Natural killer cell (primary cell): Measurements from ENCODE around the gene KBTBD7. TPM values are rescaled to one million over a fixed set of nuclear protein-coding genes. Genes with fewer than 3 reads are reported as not detected.
"Not testable (repeated sequence)": the region's sequence is repeated elsewhere in the genome, so short reads cannot be mapped to it uniquely, and the experiment has no call there.

Experiments used
- ATAC-seq, 3 donors: fragments of 150-1000 bp in 2 of 3; fragments of 200-7000 bp in 1 of 3; cut with Tn5 transposase; 1 replicate in 1 of 3; 2 replicates in 2 of 3; pipeline ENCODE4 v1.10.0; 2021; ENCODE audit warnings: mild to moderate bottlenecking in 2 of 3, moderate library complexity in 2 of 3
- DNase-seq, 2 donors: peaks; one replicate each; pipeline versions ENCODE4 v3.0.0 to v3.0.0-alpha.2; 2013 to 2021; ENCODE audit warnings: mixed read lengths in 1 of 2
- H3K27ac ChIP-seq: one replicate; pipeline ENCODE4 v1.5.1; 2013; ENCODE audit warnings: mild to moderate bottlenecking, low read length
- H3K27me3 ChIP-seq: one replicate; pipeline ENCODE4 v1.6.1; 2013; ENCODE audit warnings: low read length; ENCODE audit not compliant: control insufficient read depth, insufficient read depth
- H3K36me3 ChIP-seq: one replicate; pipeline ENCODE4 v1.6.1; 2013; ENCODE audit warnings: low read length; ENCODE audit not compliant: control insufficient read depth, insufficient read depth
- H3K4me1 ChIP-seq: one replicate; pipeline ENCODE4 v1.6.1; 2013; ENCODE audit warnings: low read length; ENCODE audit not compliant: control insufficient read depth, insufficient read depth
- H3K4me3 ChIP-seq: one replicate; pipeline ENCODE4 v1.5.1; 2013; ENCODE audit warnings: low read length
- H3K9me3 ChIP-seq: one replicate; pipeline ENCODE4 v1.6.1; 2013; ENCODE audit warnings: low read length; ENCODE audit not compliant: control insufficient read depth, insufficient read depth
- H3K27ac Mint-ChIP-seq, 2 donors: one replicate each; pipeline ENCODE4 v1.8.0; 2022; ENCODE audit warnings: mild to moderate bottlenecking in 2 of 2, mixed read lengths in 2 of 2, moderate library complexity in 1 of 2
- H3K27me3 Mint-ChIP-seq, 2 donors: one replicate each; pipeline ENCODE4 v1.8.0; 2022; ENCODE audit warnings: low read depth in 2 of 2, mixed read lengths in 2 of 2
- H3K36me3 Mint-ChIP-seq: one replicate; pipeline ENCODE4 v1.8.0; 2022; ENCODE audit warnings: mixed read lengths
- H3K4me1 Mint-ChIP-seq, 2 donors: one replicate each; pipeline ENCODE4 v1.8.0; 2022; ENCODE audit warnings: mixed read lengths in 2 of 2
- H3K4me3 Mint-ChIP-seq: one replicate; pipeline ENCODE4 v1.8.0; 2022; ENCODE audit warnings: mild to moderate bottlenecking, moderate library complexity, mixed read lengths
- H3K9me3 Mint-ChIP-seq, 2 donors: one replicate each; pipeline ENCODE4 v1.8.0; 2022; ENCODE audit warnings: mixed read lengths in 2 of 2
- WGBS: methylation state at CpG from one replicate; pipeline ENCODE4 v1.1.7; 2013; ENCODE audit warnings: missing lambda C conversion rate; ENCODE audit not compliant: insufficient coverage; 5-methylcytosine and 5-hydroxymethylcytosine counted together
- intact Hi-C: fragments of 100-400 bp; cut with micrococcal nuclease; formaldehyde crosslinking; loops from one replicate; pipeline ENCODE4 v1.14.2; 2022
- total RNA-seq, 4 donors: library from RNA; stranded (reverse); fragments of 120-200 nt in 1 of 4; gene quantifications; one replicate each; pipeline versions ENCODE4 v1.2.3 to v1.2.4, GENCODE V29; 2013 to 2022
- TF ChIP-seq, protein P1 (sequence below): fragments of 200-600 bp; IDR thresholded peaks from one replicate; pipeline ENCODE4 v1.8.0; 2022; ENCODE audit warnings: antibody characterized with exemption

KBTBD7 gene
- total RNA-seq, 3 donors from 2014 or later (not counting 1 experiment from before 2014, with no cell fraction given): 2.1 to 4.1 (median 3.8) TPM

DNA sequence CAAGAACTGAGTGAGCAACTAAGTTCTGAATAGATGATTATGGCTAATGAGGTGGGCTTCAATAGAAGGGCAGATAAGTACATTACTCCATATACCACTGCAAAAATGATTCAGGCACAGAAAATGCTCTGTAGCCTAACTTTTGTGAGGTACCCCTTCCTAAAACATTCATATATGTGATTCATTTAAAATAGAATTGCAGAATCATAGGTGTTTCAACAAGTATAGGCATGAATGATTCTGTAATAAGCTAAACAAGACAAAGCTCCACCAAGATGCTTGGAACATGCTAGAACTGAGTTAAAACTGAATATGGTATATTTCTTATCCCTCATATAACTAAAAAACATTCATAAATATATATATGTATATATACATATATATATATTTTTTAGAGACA is 12.1 kb downstream of the KBTBD7 start:
- H3K4me1 ChIP-seq: no peaks in the 10 kb centered on the region
- TF ChIP-seq, protein P1, sequence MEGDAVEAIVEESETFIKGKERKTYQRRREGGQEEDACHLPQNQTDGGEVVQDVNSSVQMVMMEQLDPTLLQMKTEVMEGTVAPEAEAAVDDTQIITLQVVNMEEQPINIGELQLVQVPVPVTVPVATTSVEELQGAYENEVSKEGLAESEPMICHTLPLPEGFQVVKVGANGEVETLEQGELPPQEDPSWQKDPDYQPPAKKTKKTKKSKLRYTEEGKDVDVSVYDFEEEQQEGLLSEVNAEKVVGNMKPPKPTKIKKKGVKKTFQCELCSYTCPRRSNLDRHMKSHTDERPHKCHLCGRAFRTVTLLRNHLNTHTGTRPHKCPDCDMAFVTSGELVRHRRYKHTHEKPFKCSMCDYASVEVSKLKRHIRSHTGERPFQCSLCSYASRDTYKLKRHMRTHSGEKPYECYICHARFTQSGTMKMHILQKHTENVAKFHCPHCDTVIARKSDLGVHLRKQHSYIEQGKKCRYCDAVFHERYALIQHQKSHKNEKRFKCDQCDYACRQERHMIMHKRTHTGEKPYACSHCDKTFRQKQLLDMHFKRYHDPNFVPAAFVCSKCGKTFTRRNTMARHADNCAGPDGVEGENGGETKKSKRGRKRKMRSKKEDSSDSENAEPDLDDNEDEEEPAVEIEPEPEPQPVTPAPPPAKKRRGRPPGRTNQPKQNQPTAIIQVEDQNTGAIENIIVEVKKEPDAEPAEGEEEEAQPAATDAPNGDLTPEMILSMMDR: no peak

DNA sequence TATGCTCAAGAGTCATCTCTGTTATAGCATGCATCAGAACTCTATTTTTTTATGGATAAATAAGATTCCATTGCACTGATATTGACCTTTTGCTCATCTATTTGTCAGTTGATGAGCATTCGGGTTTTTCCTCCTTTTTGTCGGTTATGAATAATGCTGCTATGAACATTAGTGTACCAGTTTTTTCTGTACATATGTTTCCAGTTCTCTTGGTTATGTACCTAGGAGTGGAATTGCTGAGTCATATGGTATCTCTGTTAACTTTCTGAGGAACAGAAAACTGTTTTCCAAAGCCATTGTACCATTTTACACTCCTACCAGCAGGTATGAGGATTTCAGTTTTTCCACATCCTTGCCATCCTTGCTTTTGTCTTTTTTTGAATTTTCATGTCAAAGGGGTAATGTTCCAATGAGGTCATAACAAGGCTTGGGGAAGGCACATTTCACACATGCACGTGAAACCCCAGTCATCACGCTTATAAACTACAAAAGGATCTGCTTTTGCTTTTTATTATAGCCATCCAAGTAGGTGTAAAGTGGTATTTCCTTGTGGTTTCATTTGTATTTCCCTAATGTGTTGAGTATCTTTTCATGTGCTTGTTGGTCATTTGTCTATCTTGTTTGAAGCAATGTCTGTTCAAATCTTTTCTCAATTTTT is 14.6 kb downstream of the KBTBD7 start:
- TF ChIP-seq, protein P1: no peak
- no peak overlapping the region for H3K27ac Mint-ChIP-seq
- H3K36me3 Mint-ChIP-seq: peaks cover 11% of the 10 kb centered on the region
- Histone ChIP-seq H3K4me3 (no peak overlapping the region), H3K27ac (no peak overlapping the region), H3K27me3 (no peaks in the 10 kb centered on the region), H3K36me3 (no peaks in the 10 kb centered on the region), H3K9me3 (peaks cover 13% of the 10 kb centered on the region), H3K4me1 (no peaks in the 10 kb centered on the region)
- 92% methylated on average over 2 of the region's 4 CpGs for WGBS
- DNase-seq: no peak
- no peak overlapping the region for H3K4me3 Mint-ChIP-seq
- peaks cover 0 to under 1% of the 10 kb centered on the region in 2 donors for H3K9me3 Mint-ChIP-seq
- no peaks in the 10 kb centered on the region for H3K27me3 Mint-ChIP-seq
- peaks cover 5 to 6% of the 10 kb centered on the region in 2 donors for H3K4me1 Mint-ChIP-seq
- intact Hi-C loops: no loop called here
- ATAC-seq: no peak

More for the DNA sequence above, 12.1 kb downstream of the KBTBD7 start:
- Mint-ChIP-seq H3K4me3 (no peak overlapping the region), H3K9me3 (no peaks in the 10 kb centered on the region), H3K27me3 (no peaks in the 10 kb centered on the region), H3K27ac (no peak overlapping the region), H3K36me3 (no peaks in the 10 kb centered on the region), H3K4me1 (peaks cover 5 to 6% of the 10 kb centered on the region in 2 donors)
- Histone ChIP-seq H3K9me3 (no peaks in the 10 kb centered on the region), H3K27me3 (no peaks in the 10 kb centered on the region), H3K4me3 (no peak overlapping the region), H3K36me3 (no peaks in the 10 kb centered on the region), H3K27ac (no peak overlapping the region)
- ATAC-seq: no peak
- no peak for DNase-seq
- intact Hi-C loops: no loop called here

DNA sequence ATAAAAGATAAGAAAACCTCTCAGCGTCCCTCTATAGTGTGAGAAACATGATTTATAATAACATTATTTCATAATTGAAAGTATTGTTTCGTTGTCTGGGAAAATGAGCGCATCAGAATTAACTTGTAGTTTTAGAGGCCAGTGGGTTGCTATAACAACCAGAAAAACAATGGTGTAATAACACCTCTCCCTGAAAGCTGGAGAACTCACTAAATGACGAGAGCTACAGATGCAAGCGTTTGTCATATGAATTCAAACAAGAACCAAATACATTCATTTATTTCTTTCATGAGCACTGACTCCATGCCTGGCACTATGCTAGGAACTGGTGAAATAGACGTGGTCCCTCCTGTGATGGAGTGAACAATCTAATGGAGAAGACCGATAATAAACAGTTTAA is 16.3 kb downstream of the KBTBD7 start:
- no peaks in the 10 kb centered on the region for H3K27me3 ChIP-seq
- 84% methylated on average over 5 of the region's 7 CpGs for WGBS
- Mint-ChIP-seq H3K27ac (no peak overlapping the region), H3K4me1 (peaks cover 5 to 6% of the 10 kb centered on the region in 2 donors), H3K27me3 (no peaks in the 10 kb centered on the region), H3K9me3 (peaks cover 0 to 3% of the 10 kb centered on the region in 2 donors), H3K36me3 (peaks cover 11% of the 10 kb centered on the region), H3K4me3 (no peak overlapping the region)
- H3K36me3 ChIP-seq: no peaks in the 10 kb centered on the region
- no peak for ATAC-seq
- intact Hi-C loops: no loop called here
- no peaks in the 10 kb centered on the region for H3K4me1 ChIP-seq
- peaks cover 17% of the 10 kb centered on the region for H3K9me3 ChIP-seq
- no peak for DNase-seq
- TF ChIP-seq, protein P1: no peak
- no peak overlapping the region for H3K4me3 ChIP-seq
- no peak overlapping the region for H3K27ac ChIP-seq

DNA sequence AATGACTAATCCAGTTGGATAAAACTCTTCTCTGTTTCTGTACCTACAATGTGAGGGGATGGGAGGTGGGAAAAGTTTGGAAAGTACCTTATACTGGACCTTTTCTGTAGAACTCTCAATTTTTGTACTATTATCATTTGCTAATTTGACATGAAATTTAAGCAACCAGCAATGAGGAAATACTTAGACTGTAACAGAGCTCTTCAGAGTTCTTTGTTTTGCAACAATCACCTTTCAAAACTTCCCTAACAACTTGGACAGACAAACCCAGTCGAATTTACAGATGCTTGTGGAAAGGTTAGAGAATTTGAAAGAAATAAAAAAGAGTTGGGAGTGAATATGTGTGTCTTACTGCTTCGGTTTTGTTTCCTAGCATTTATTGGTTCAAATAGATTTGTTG is 16.8 kb downstream of the KBTBD7 start:
- peaks cover 17% of the 10 kb centered on the region for H3K9me3 ChIP-seq
- no peak overlapping the region for H3K4me3 ChIP-seq
- Mint-ChIP-seq H3K4me3 (no peak overlapping the region), H3K4me1 (peaks cover 5 to 6% of the 10 kb centered on the region in 2 donors), H3K27me3 (no peaks in the 10 kb centered on the region), H3K9me3 (peaks cover 0 to 3% of the 10 kb centered on the region in 2 donors), H3K36me3 (peaks cover 11% of the 10 kb centered on the region), H3K27ac (no peak overlapping the region)
- ATAC-seq (no peak), DNase-seq (no peak)
- H3K4me1 ChIP-seq: no peaks in the 10 kb centered on the region
- no peaks in the 10 kb centered on the region for H3K27me3 ChIP-seq
- WGBS: no CpG with 5 or more reads among the region's 2 CpGs
- H3K27ac ChIP-seq: no peak overlapping the region
- H3K36me3 ChIP-seq: no peaks in the 10 kb centered on the region
- TF ChIP-seq, protein P1: no peak
- intact Hi-C loops: no loop called here

DNA sequence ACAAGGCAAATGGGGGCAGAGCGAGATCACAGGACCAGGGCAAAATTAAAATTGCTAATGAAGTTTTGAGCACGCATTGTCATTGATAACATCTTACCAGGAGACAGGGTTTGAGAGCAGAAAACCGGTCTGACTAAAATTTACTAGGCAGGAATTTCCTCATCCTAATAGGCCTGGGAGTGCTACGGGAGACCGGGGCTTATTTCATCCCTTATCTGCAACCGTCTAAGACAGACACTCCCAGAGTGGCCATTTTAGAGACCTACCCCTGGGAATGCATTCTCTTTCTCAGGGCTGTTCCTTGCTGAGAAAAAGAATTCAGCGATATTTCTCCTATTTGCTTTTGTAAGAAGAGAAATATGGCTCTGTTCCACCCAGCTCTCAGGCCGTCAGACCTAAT is 18.8 kb downstream of the KBTBD7 start:
- H3K27ac Mint-ChIP-seq, H3K4me1 ChIP-seq, H3K27me3 ChIP-seq, DNase-seq, H3K27ac ChIP-seq, H3K9me3 Mint-ChIP-seq, intact Hi-C loops, ATAC-seq, H3K4me3 Mint-ChIP-seq, H3K36me3 ChIP-seq, H3K4me3 ChIP-seq, H3K4me1 Mint-ChIP-seq, H3K27me3 Mint-ChIP-seq: not testable (repeated sequence)
- WGBS: 92% methylated on average over 7 of the region's 8 CpGs
- H3K9me3 ChIP-seq: peaks cover 17% of the 10 kb centered on the region
- peaks cover 11% of the 10 kb centered on the region for H3K36me3 Mint-ChIP-seq
